IPS DF 6.9 (cell line): ENCODE data around the gene ENPP3.
"Not testable (repeated sequence)": the region's sequence is repeated elsewhere in the genome, so short reads cannot be mapped to it uniquely, and the experiment has no call there.

Experiments
- DNase-seq: peaks from one replicate; pipeline ENCODE4 v3.0.0-alpha.2; 2013; ENCODE audit warnings: low read depth, low spot score
- H3K27ac ChIP-seq: one replicate; pipeline ENCODE4 v1.5.1; 2013; ENCODE audit warnings: low read length, control low read depth
- H3K27me3 ChIP-seq: 2 replicates; pipeline ENCODE4 v1.6.1; 2013; ENCODE audit warnings: mild to moderate bottlenecking, low read length; ENCODE audit not compliant: control insufficient read depth, insufficient read depth
- H3K36me3 ChIP-seq: 2 replicates; pipeline ENCODE4 v1.6.1; 2013; ENCODE audit warnings: low read length; ENCODE audit not compliant: control insufficient read depth, insufficient read depth
- H3K4me1 ChIP-seq: 2 replicates; pipeline ENCODE4 v1.6.1; 2013; ENCODE audit warnings: low read length; ENCODE audit not compliant: control insufficient read depth, insufficient read depth
- H3K4me3 ChIP-seq: 2 replicates; pipeline ENCODE4 v1.5.1; 2013; ENCODE audit warnings: mild to moderate bottlenecking, low read length
- H3K9me3 ChIP-seq: 2 replicates; pipeline ENCODE4 v1.6.1; 2013; ENCODE audit warnings: low read length, inconsistent platforms; ENCODE audit not compliant: control insufficient read depth, insufficient read depth
- WGBS: extraction: QIAGEN DNeasy Blood & Tissue Kit; methylation state at CpG from one replicate; pipeline ENCODE4 v1.1.7; 2013; ENCODE audit warnings: mixed read lengths, missing lambda C conversion rate; ENCODE audit not compliant: insufficient read length, insufficient coverage; 5-methylcytosine and 5-hydroxymethylcytosine counted together

Gene ENPP3

DNA sequence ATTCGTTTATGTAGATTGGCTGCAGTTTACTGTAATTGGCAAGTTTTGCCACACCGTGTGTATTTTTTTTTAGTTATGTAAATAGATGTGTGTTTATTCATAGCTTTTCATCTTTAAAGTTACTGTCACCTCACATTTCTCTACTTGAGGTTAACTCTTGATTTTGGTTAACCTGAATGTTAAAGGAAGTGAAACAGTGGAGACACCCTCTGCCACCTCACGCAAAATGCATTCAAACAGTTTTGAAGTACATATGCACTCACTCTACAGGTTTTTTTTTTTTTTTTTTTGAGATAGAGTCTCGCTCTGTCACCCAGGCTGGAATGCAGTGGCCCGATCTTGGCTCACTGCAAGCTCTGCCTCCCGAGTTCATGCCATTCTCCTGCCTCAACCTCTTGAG lies 46.4 kb downstream of the ENPP3 start:
- DNase-seq, result no peak
- H3K27ac ChIP-seq, result no peak overlapping the region
- H3K27me3 ChIP-seq, result no peaks in the 10 kb centered on the region
- WGBS, result no CpG with 5 or more reads among the region's 6 CpGs
- no peaks in the 10 kb centered on the region for H3K4me1 ChIP-seq
- H3K9me3 ChIP-seq, result no peaks in the 10 kb centered on the region
- H3K36me3 ChIP-seq, result no peaks in the 10 kb centered on the region
- no peak overlapping the region for H3K4me3 ChIP-seq

- Histone ChIP-seq H3K36me3 (no peaks in the 10 kb centered on the region), H3K4me1 (no peaks in the 10 kb centered on the region), H3K27me3 (no peaks in the 10 kb centered on the region), H3K9me3 (no peaks in the 10 kb centered on the region), H3K4me3 (no peak overlapping the region), H3K27ac (no peak overlapping the region)
- DNase-seq, result no peak
- no CpG with 5 or more reads among the region's 4 CpGs for WGBS
Observed at GRCh38 chr6:131685266-131685780, 48.2 kb downstream of the ENPP3 start.

GRCh38 chr6:131687022-131687421 lies 49.9 kb downstream of the ENPP3 start:
- Histone ChIP-seq H3K27ac (no peak overlapping the region), H3K36me3 (no peaks in the 10 kb centered on the region), H3K4me1 (no peaks in the 10 kb centered on the region), H3K27me3 (no peaks in the 10 kb centered on the region), H3K4me3 (no peak overlapping the region), H3K9me3 (no peaks in the 10 kb centered on the region)
- DNase-seq, result no peak
- WGBS, result no CpG with 5 or more reads among the region's 3 CpGs

- H3K27ac ChIP-seq, result no peak overlapping the region
Observed at GRCh38 chr6:131688286-131688685, 51.2 kb downstream of the ENPP3 start.

GRCh38 chr6:131692031-131692430 lies 54.9 kb downstream of the ENPP3 start:
- Histone ChIP-seq H3K27me3 (no peaks in the 10 kb centered on the region), H3K27ac (no peak overlapping the region), H3K36me3 (no peaks in the 10 kb centered on the region), H3K4me3 (no peak overlapping the region), H3K9me3 (no peaks in the 10 kb centered on the region), H3K4me1 (no peaks in the 10 kb centered on the region)
- no peak for DNase-seq
- 100% methylated on average over 1 of the region's 1 CpG for WGBS

More at GRCh38 chr6:131688286-131688685, 51.2 kb downstream of the ENPP3 start:
- no peak for DNase-seq
- WGBS, result no CpG with 5 or more reads among the region's 1 CpG
- no peaks in the 10 kb centered on the region for H3K36me3 ChIP-seq
- no peaks in the 10 kb centered on the region for H3K9me3 ChIP-seq
- H3K27me3 ChIP-seq, result no peaks in the 10 kb centered on the region
- H3K4me1 ChIP-seq, result no peaks in the 10 kb centered on the region
- H3K4me3 ChIP-seq, result no peak overlapping the region

- no peak overlapping the region for H3K27ac ChIP-seq
- H3K4me1 ChIP-seq, result no peaks in the 10 kb centered on the region
- H3K36me3 ChIP-seq, result no peaks in the 10 kb centered on the region
- no peaks in the 10 kb centered on the region for H3K27me3 ChIP-seq
- no peaks in the 10 kb centered on the region for H3K9me3 ChIP-seq
- H3K4me3 ChIP-seq, result no peak overlapping the region
- no peak for DNase-seq
Observed at GRCh38 chr6:131692589-131692988, 55.5 kb downstream of the ENPP3 start.

- no peaks in the 10 kb centered on the region for H3K27me3 ChIP-seq
- no peak overlapping the region for H3K4me3 ChIP-seq
- H3K4me1 ChIP-seq, result no peaks in the 10 kb centered on the region
- H3K27ac ChIP-seq, result no peak overlapping the region
- DNase-seq, result no peak
- H3K9me3 ChIP-seq, result no peaks in the 10 kb centered on the region
- H3K36me3 ChIP-seq, result no peaks in the 10 kb centered on the region
- WGBS, result no CpG with 5 or more reads among the region's 5 CpGs
Observed at GRCh38 chr6:131693384-131693783, 56.3 kb downstream of the ENPP3 start.

- peak; percentile 68 for DNase-seq
- H3K36me3 ChIP-seq, result no peaks in the 10 kb centered on the region
- H3K4me3 ChIP-seq, result no peak overlapping the region
- H3K4me1 ChIP-seq, result no peaks in the 10 kb centered on the region
- H3K27me3 ChIP-seq, result no peaks in the 10 kb centered on the region
- no CpG with 5 or more reads among the region's 2 CpGs for WGBS
- H3K27ac ChIP-seq, result no peak overlapping the region
- no peaks in the 10 kb centered on the region for H3K9me3 ChIP-seq
Observed at GRCh38 chr6:131694832-131695426, 57.8 kb downstream of the ENPP3 start.

DNA sequence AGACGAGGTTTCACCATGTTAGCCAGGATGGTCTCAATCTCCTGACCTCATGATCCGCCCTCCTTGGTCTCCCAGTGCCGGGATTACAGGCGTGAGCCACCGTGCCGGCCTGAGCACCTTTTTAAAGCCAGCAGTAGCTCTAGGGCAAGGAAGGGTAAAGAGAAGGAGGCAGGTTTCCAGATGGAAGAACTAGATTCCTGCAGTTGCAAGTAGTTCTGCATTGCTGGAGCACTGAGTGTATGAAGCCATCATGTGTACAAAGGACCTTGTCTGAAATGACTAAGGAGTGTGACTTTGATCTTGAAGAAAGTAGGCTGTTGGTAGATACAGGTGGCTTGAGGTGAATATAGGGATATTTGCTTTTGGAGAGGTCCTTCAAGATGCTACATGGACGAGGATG lies 59.9 kb downstream of the ENPP3 start:
- Histone ChIP-seq H3K27me3 (no peaks in the 10 kb centered on the region), H3K9me3 (no peaks in the 10 kb centered on the region), H3K4me1 (no peaks in the 10 kb centered on the region), H3K27ac (no peak overlapping the region), H3K36me3 (no peaks in the 10 kb centered on the region), H3K4me3 (no peak overlapping the region)
- DNase-seq, result no peak
- WGBS, result no CpG with 5 or more reads among the region's 7 CpGs

DNA sequence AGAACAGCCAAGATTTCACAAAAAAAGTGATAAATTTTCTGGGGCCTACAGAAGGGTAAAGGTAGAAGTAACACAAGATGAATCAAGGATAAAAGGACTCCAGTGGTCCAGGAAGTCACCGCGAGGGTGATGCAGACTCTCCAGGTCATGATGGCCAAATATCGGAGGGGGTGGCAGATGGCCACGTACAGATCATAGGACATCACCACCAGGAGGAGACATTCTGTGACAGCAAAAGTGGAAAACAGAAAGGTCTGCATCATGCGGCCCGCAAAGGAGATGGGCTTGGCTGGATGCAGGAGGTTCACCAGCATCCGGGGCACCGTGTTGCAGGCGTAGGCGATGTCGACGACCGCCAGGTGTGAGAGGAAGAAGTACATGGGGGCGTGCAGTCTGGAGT lies 63.7 kb downstream of the ENPP3 start:
- H3K27me3 ChIP-seq, DNase-seq, H3K36me3 ChIP-seq, H3K4me1 ChIP-seq, H3K4me3 ChIP-seq, H3K9me3 ChIP-seq, H3K27ac ChIP-seq: not testable (repeated sequence)
- no CpG with 5 or more reads among the region's 14 CpGs for WGBS

- H3K27me3 ChIP-seq, H3K36me3 ChIP-seq, DNase-seq, H3K27ac ChIP-seq, H3K4me3 ChIP-seq, H3K9me3 ChIP-seq, H3K4me1 ChIP-seq: not testable (repeated sequence)
- WGBS, result no CpG with 5 or more reads among the region's 2 CpGs
Observed at GRCh38 chr6:131703905-131704304, 66.8 kb downstream of the ENPP3 start.
